ENCODE results near the gene ZNF492. TPM values are rescaled to one million over a fixed set of nuclear protein-coding genes. Genes with fewer than 3 reads are reported as not detected.

Gene ZNF492
- 0.57 TPM in 1 of 2 replicates, not detected in the other for total RNA-seq

DNA sequence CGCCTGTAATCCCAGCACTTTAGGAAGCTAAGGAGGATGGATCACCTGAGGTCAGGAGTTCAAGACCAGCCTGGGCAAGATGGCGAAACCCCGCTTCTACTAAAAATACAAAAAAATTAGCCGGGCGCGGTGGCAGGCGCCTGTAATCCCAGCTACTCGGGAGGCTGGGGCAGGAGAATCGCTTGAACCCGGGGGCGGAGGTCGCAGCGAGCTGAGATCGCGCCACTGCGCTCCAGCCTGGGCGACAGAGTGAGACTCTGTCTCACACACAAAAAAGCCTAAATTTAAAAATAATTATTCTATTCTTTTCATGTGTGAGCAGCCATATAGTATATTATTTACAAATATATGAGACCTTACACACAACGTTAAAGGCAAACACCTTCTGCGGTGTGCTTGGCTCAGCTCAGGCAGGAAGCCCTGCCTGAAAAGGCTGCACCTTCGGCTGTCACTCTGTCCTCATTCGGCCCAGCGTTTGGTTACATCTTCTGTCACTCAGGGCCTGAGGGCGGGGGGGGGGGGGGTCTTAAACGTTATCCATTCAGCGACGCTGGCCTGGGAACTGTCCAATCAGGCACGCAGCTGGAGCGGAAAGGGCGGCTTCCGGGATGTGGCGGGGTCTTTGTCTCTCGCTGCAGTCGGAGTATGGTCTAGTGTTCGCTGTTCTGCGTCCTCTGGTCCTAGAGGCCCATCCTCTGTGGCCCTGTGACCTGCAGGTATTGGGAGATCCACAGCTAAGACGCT is at the start of gene ZNF492:
ZNF492 (plus strand) TSS at position 619 of the 744 bp plus-strand sequence. CDS start 19,076 bp downstream, outside the sequence.

Small RNA genes within 50 kb of the gene (small RNA-seq; reads per million reads assigned to genes)
- gene AC011467.2 (ENCODE audit: low replicate concordance) = not detected

Other genes with a start within 250 kb of the ZNF492 start
- not detected in 2 replicates for gene ZNF98, start 212.0 kb upstream of the ZNF492 start, total RNA-seq
- gene ZNF99, start 149.8 kb downstream of the ZNF492 start, total RNA-seq = not detected in 2 replicates
- gene ZNF723, start 198.0 kb downstream of the ZNF492 start, total RNA-seq = not detected in 2 replicates